SJSA1 (cell line): ENCODE data around the gene GZMA. TPM values are rescaled to one million over a fixed set of nuclear protein-coding genes. Genes with fewer than 3 reads are reported as not detected.
"Not testable (repeated sequence)": the region's sequence is repeated elsewhere in the genome, so short reads cannot be mapped to it uniquely, and the experiment has no call there.

Source experiments
- DNase-seq, 2 experiments: peaks; one replicate each; pipeline ENCODE4 v3.0.0-alpha.2; 2015 to 2020; ENCODE audit warnings: low spot score in 2 of 2, low read depth in 1 of 2
- H3K27ac ChIP-seq: fragments of 250-450 bp; sonication (Bioruptor Pico); 2 replicates; pipeline ENCODE4 v1.5.1; 2020; ENCODE audit warnings: mild to moderate bottlenecking, moderate library complexity
- H3K27me3 ChIP-seq: fragments of 250-450 bp; sonication (Bioruptor Pico); replicated peaks from 2 replicates; pipeline ENCODE4 v1.5.1; 2020; ENCODE audit warnings: mild to moderate bottlenecking, moderate library complexity
- H3K36me3 ChIP-seq: fragments of 250-450 bp; sonication (Bioruptor Pico); 2 replicates; pipeline ENCODE4 v1.5.1; 2020; ENCODE audit warnings: mild to moderate bottlenecking
- H3K4me1 ChIP-seq: fragments of 250-450 bp; sonication (Bioruptor Pico); replicated peaks from 2 replicates; pipeline ENCODE4 v1.6.1; 2021; ENCODE audit warnings: mild to moderate bottlenecking
- H3K4me3 ChIP-seq: fragments of 250-450 bp; sonication (Bioruptor Pico); 2 replicates; pipeline ENCODE4 v1.5.1; 2020; ENCODE audit warnings: mild to moderate bottlenecking
- H3K9me3 ChIP-seq: fragments of 250-450 bp; sonication (Bioruptor Pico); replicated peaks from 2 replicates; pipeline ENCODE4 v1.5.1; 2020; ENCODE audit warnings: mild to moderate bottlenecking
- total RNA-seq: library from RNA; depleted of rRNA; stranded (reverse); fragments of >200 nt; shearing (Covaris generic); gene quantifications from 2 replicates; pipeline ENCODE4 v1.2.3, GENCODE V29; 2014; rRNA removed

Gene GZMA
- not detected in 2 replicates for total RNA-seq

GRCh38 chr5:55102348-55102747 is at the start of gene GZMA:
GZMA (plus strand) TSS chr5:55102646; CDS start chr5:55102683, 37 bp downstream.
- no peaks in the 10 kb centered on the region for H3K9me3 ChIP-seq
- no peaks in the 10 kb centered on the region for H3K27me3 ChIP-seq
- H3K4me3 ChIP-seq: no peak within 1 kb of the TSS
- H3K27ac ChIP-seq: no peak within 1 kb of the TSS
- H3K4me1 ChIP-seq: no peaks in the 10 kb centered on the region
- DNase-seq: no peak
- no peaks in the 10 kb centered on the region for H3K36me3 ChIP-seq

GRCh38 chr5:55055183-55055582 is 47.3 kb upstream of the GZMA start:
- Histone ChIP-seq H3K4me3 (no peak overlapping the region), H3K27ac (no peak overlapping the region), H3K4me1 (no peaks in the 10 kb centered on the region), H3K9me3 (peaks cover 2% of the 10 kb centered on the region; the same call in 1 of the 2 replicates), H3K27me3 (no peaks in the 10 kb centered on the region), H3K36me3 (no peaks in the 10 kb centered on the region)
- no peak for DNase-seq

- H3K4me1 ChIP-seq: peaks cover 21% of the 10 kb centered on the region
- H3K4me3 ChIP-seq: no peak overlapping the region
- no peaks in the 10 kb centered on the region for H3K9me3 ChIP-seq
- H3K36me3 ChIP-seq: no peaks in the 10 kb centered on the region
- no peak for DNase-seq
- no peaks in the 10 kb centered on the region for H3K27me3 ChIP-seq
- no peak overlapping the region for H3K27ac ChIP-seq
These were observed 40.2 kb upstream of the GZMA start for GRCh38 chr5:55062039-55062779.

DNA sequence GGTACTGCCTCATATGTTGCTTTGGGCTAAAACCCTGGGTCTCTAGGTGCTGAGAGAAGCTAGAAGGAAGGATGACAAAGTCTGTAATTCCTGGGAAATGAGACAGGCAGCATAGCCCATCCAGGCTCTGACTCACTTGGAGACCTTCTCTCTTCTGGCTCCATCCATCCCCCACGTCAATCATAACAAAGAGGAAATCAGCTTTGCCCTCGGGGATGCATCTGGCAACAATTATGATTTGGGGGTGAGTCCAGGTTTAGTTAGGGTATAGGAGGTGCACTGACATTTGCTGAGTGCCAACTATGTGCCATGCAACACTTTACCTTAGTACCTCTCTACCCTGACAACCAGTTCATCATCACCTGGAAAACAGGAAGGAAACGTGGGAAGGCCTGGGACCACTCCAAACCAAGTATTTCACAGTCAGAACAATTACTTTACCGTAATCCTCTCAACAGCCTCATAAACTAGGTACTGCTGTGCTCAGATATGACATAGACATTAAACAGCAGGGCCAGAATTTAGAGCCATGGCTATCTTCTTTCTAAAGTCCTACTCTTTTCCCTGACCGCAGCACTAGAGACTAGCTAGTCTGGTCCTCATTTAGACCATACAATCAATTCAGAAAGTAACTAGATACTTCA is 39.1 kb upstream of the GZMA start:
- peak overlapping the region; percentile 46 for H3K27ac ChIP-seq
- no peak overlapping the region for H3K4me3 ChIP-seq
- H3K9me3 ChIP-seq: no peaks in the 10 kb centered on the region
- H3K36me3 ChIP-seq: no peaks in the 10 kb centered on the region
- H3K27me3 ChIP-seq: no peaks in the 10 kb centered on the region
- peaks cover 21% of the 10 kb centered on the region for H3K4me1 ChIP-seq
- DNase-seq: peak; percentile 44

GRCh38 chr5:55063899-55064298 is 38.5 kb upstream of the GZMA start:
- Histone ChIP-seq H3K36me3 (no peaks in the 10 kb centered on the region), H3K9me3 (no peaks in the 10 kb centered on the region), H3K4me1 (peaks cover 21% of the 10 kb centered on the region), H3K4me3 (no peak overlapping the region), H3K27me3 (no peaks in the 10 kb centered on the region), H3K27ac (peak overlapping the region; percentile 46)
- DNase-seq: peak in 1 of 2 experiments; percentile 81

DNA sequence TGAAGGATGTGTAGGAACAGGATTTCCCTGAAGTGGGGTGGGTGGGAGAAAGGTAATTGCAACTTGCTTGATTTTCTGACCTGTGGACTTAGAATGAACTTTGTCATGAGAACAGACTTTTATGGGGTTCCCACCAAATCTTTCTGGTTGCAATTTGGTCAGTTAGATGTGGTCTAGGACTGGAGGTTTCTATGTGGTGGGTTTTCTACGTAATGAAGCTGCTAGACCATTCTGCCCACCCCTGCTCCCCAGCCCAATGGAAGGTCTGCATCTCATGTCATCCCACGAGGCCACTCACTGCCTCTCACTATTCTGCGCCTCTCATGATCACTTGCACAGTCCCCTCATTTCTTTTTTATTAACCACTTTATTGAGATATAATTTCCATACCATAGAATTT is 37.9 kb upstream of the GZMA start:
- H3K4me3 ChIP-seq: no peak overlapping the region
- no peaks in the 10 kb centered on the region for H3K27me3 ChIP-seq
- H3K9me3 ChIP-seq: no peaks in the 10 kb centered on the region
- H3K27ac ChIP-seq: no peak overlapping the region
- no peak for DNase-seq
- H3K4me1 ChIP-seq: peaks cover 21% of the 10 kb centered on the region
- no peaks in the 10 kb centered on the region for H3K36me3 ChIP-seq

DNA sequence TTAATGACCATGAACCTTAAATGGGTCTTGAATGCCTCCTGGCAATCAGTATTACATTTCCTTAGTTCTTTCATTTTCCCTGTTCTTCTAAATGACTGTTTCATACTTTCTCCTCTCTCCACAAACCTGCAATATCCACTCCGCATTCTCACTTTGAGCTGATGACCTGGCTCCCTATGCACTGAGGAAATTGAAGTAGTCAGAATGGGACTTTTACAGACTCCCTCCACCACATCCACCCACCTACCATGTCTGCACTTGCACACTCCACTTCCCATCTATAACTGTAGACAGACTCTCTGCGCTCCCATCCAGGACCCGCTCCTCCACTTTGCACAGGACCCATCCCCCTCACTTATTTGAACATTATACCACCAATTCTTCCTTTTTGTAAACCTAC is 36.2 kb upstream of the GZMA start:
- Histone ChIP-seq H3K27me3 (no peaks in the 10 kb centered on the region), H3K4me1 (peaks cover 21% of the 10 kb centered on the region), H3K36me3 (no peaks in the 10 kb centered on the region), H3K4me3 (no peak overlapping the region), H3K9me3 (no peaks in the 10 kb centered on the region), H3K27ac (no peak overlapping the region)
- DNase-seq: no peak

DNA sequence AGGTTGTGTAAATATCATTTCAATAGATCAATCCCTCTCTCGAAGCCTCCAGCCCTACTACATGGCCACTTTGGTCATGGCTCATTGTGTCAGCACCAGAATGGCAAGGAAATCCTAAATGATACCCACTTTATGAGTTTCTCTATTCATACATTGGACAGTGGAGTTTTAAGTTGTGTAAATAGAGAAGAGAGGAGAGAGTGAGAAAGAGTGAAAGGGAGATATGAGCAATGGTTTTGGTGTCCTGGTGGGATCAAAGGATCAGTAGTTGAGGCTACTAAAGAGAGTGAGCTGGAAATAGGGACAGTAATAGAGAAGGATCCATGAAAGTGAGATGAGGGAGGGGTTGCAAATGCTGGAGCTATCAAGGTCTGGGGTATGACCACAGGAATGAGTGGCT is 31.5 kb upstream of the GZMA start:
- no peaks in the 10 kb centered on the region for H3K27me3 ChIP-seq
- H3K9me3 ChIP-seq: no peaks in the 10 kb centered on the region
- no peaks in the 10 kb centered on the region for H3K36me3 ChIP-seq
- no peaks in the 10 kb centered on the region for H3K4me1 ChIP-seq
- no peak overlapping the region for H3K4me3 ChIP-seq
- no peak for DNase-seq
- H3K27ac ChIP-seq: no peak overlapping the region

GRCh38 chr5:55071413-55071812 is 31.0 kb upstream of the GZMA start:
- Histone ChIP-seq H3K4me3 (no peak overlapping the region), H3K36me3 (no peaks in the 10 kb centered on the region), H3K9me3 (no peaks in the 10 kb centered on the region), H3K4me1 (no peaks in the 10 kb centered on the region), H3K27me3 (no peaks in the 10 kb centered on the region), H3K27ac (no peak overlapping the region)
- DNase-seq: no peak

DNA sequence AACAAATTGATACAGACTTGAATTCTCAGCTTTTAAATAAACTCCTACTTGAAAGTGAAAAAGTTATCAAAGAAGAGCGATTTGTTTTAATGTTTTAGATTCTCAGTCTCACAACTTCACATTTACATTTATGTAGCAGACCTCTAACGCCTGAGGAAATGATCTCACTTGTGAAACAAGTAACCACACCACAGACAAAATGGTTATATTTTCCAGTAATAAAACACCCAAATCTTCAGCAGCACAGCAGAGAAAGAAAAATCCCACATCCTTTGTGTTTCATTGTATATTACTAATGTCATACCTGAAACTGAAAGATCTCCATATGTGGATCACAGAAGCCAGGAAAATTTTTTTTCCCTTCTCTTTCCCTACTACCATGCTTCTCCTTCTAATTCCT is 29.8 kb upstream of the GZMA start:
- Histone ChIP-seq H3K27me3 (no peaks in the 10 kb centered on the region), H3K9me3 (no peaks in the 10 kb centered on the region), H3K36me3 (no peaks in the 10 kb centered on the region), H3K27ac (no peak overlapping the region), H3K4me3 (no peak overlapping the region), H3K4me1 (no peaks in the 10 kb centered on the region)
- DNase-seq: no peak

- no peak for DNase-seq
These were observed 29.2 kb upstream of the GZMA start for GRCh38 chr5:55073211-55073610.

GRCh38 chr5:55081541-55081940 is 20.9 kb upstream of the GZMA start:
- H3K4me3 ChIP-seq: no peak overlapping the region
- no peaks in the 10 kb centered on the region for H3K9me3 ChIP-seq
- no peak overlapping the region for H3K27ac ChIP-seq
- no peaks in the 10 kb centered on the region for H3K36me3 ChIP-seq
- DNase-seq: no peak
- H3K4me1 ChIP-seq: no peaks in the 10 kb centered on the region
- H3K27me3 ChIP-seq: no peaks in the 10 kb centered on the region

More at GRCh38 chr5:55073211-55073610, 29.2 kb upstream of the GZMA start:
- Histone ChIP-seq H3K36me3 (no peaks in the 10 kb centered on the region), H3K4me3 (no peak overlapping the region), H3K9me3 (no peaks in the 10 kb centered on the region), H3K27ac (no peak overlapping the region), H3K4me1 (no peaks in the 10 kb centered on the region), H3K27me3 (no peaks in the 10 kb centered on the region)

DNA sequence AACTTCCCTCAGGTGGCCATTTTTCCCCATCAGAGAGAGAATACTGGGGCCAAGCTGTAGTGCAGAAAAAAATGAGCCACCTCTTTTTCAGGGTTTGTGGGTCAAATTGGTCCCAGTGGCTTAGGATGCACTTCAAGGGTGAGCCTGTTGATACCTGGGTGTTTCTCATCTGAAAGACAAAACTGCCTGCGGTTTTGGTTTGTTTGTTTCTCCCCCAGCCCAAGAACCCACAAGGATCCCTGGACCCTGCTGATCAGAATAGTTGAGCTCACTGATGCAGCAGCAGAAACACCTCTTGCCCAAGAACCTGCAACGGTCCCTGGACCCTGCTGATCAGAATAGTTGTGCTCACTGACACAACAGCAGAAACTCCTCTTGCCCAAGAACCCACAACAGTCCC is 13.1 kb upstream of the GZMA start:
- H3K36me3 ChIP-seq, H3K4me3 ChIP-seq, DNase-seq, H3K4me1 ChIP-seq, H3K9me3 ChIP-seq, H3K27me3 ChIP-seq, H3K27ac ChIP-seq: not testable (repeated sequence)

- H3K4me3 ChIP-seq, H3K4me1 ChIP-seq, DNase-seq, H3K27ac ChIP-seq, H3K9me3 ChIP-seq, H3K27me3 ChIP-seq, H3K36me3 ChIP-seq: not testable (repeated sequence)
These were observed 11.4 kb upstream of the GZMA start for GRCh38 chr5:55091011-55091410.
